ENCODE measurements around the gene CORO2A.
"Not testable (repeated sequence)": the region's sequence is repeated elsewhere in the genome, so short reads cannot be mapped to it uniquely, and the experiment has no call there.

Gene CORO2A

DNA sequence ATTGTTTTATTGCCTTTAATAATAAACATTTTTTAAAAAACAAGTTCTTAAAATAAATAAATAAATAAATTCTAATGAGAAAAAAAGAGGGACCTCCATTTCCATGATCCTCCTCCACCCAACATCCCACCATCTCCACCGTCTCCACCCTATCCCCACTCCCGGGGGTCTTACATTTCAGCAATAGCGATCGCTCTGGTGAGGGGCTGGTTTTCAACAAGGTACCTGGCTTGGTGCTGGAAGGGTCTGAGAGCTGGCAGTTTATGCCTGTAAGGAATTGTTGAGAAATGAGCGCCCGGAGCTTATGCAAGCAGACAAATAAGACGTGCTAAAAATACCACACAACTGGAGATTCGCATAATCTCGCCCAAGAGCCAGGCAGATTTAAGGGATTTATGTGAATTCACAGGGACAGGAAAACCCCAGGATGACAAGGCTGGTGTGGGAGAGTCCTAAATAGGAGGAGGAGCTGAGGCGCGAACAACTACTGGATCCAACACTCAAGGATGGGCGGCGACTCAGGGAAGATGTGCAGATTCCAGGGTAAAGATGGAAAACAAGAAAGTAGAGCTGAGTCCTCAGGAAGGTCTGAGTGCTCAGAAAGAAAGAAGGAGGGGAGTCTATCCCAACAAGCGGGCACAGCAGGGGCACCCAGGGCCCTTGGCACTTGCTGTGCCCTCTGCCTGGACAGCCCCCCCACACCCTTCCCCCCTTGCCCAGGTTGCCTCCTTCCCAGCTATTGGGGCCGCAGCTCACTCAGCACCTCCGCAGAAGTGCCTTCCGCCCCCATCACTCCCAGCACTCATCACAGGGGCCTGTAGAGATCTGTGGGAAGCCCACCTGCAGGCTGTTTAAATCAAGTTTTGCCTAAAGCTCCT, 100.5 kb downstream of the CORO2A start:
- Histone ChIP-seq H3K9ac (ENCODE audit: low read length) (peak overlapping the region; percentile 36), H3K27me3 (ENCODE audit: control insufficient read depth in 1 of 2, insufficient read depth in 1 of 2, low read length in 2 of 2) (peaks cover 0 to 9% of the 10 kb centered on the region in 2 experiments), H3K27ac (ENCODE audit: low read length, poor library complexity, severe bottlenecking) (no peak overlapping the region), H3K36me3 (ENCODE audit: control insufficient read depth in 1 of 2, insufficient read depth in 2 of 2, low read depth in 1 of 2, low read length in 2 of 2) (peaks cover 0 to 6% of the 10 kb centered on the region in 2 experiments), H4K8ac (ENCODE audit: low read length) (peak overlapping the region; percentile 20), H2BK5ac (ENCODE audit: low read depth, low read length, poor library complexity, severe bottlenecking) (no peak overlapping the region), H2BK12ac (ENCODE audit: low read length in 2 of 2) (no peak overlapping the region), H3K4me2 (ENCODE audit: low read length, poor library complexity, severe bottlenecking) (no peak overlapping the region), H2BK15ac (ENCODE audit: low read depth, poor library complexity, severe bottlenecking) (no peak overlapping the region), H3K23ac (ENCODE audit: low read length in 2 of 2) (no peak overlapping the region), H3K4me3 (ENCODE audit: insufficient read depth in 1 of 2, low read depth in 1 of 2, low read length in 2 of 2) (peak overlapping the region in 1 of 2 experiments; percentile 50), H3K9me3 (ENCODE audit: control insufficient read depth, low read length) (no peaks in the 10 kb centered on the region), H2AFZ (ENCODE audit: low read depth, low read length) (no peak overlapping the region), H4K91ac (ENCODE audit: low read length) (no peak overlapping the region), H2BK120ac (ENCODE audit: low read depth, low read length) (no peak overlapping the region), H3K18ac (ENCODE audit: low read depth in 1 of 2, low read length in 2 of 2) (no peak overlapping the region), H3K14ac (ENCODE audit: low read length in 2 of 2) (no peak overlapping the region), H3K4me1 (ENCODE audit: control insufficient read depth, insufficient read depth, low read depth, low read length) (peaks cover 12% of the 10 kb centered on the region), H3K4ac (ENCODE audit: low read depth in 1 of 2, low read length in 2 of 2) (no peak overlapping the region), H3K79me1 (replicated peaks; ENCODE audit: low read length, poor library complexity, severe bottlenecking) (no peaks in the 10 kb centered on the region), H2AK5ac (ENCODE audit: low read length, severe bottlenecking) (no peak overlapping the region)
- DNase-seq = peak; percentile 65
- WGBS = 59% methylated on average over 15 of the region's 17 CpGs

GRCh38 chr9:98090674-98091073, 101.8 kb downstream of the CORO2A start:
- not testable (repeated sequence) for H2AFZ ChIP-seq (ENCODE audit: low read depth, low read length); H2AK5ac ChIP-seq (ENCODE audit: low read length, severe bottlenecking); H2BK12ac ChIP-seq (ENCODE audit: low read length in 2 of 2); H3K79me1 ChIP-seq (replicated peaks; ENCODE audit: low read length, poor library complexity, severe bottlenecking); DNase-seq; H3K18ac ChIP-seq (ENCODE audit: low read depth in 1 of 2, low read length in 2 of 2); H3K36me3 ChIP-seq (ENCODE audit: control insufficient read depth in 1 of 2, insufficient read depth in 2 of 2, low read depth in 1 of 2, low read length in 2 of 2); H3K9ac ChIP-seq (ENCODE audit: low read length); H3K14ac ChIP-seq (ENCODE audit: low read length in 2 of 2); H3K27ac ChIP-seq (ENCODE audit: low read length, poor library complexity, severe bottlenecking); H3K27me3 ChIP-seq (ENCODE audit: control insufficient read depth in 1 of 2, insufficient read depth in 1 of 2, low read length in 2 of 2); H3K4me3 ChIP-seq (ENCODE audit: insufficient read depth in 1 of 2, low read depth in 1 of 2, low read length in 2 of 2); H2BK15ac ChIP-seq (ENCODE audit: low read depth, poor library complexity, severe bottlenecking); H3K4me2 ChIP-seq (ENCODE audit: low read length, poor library complexity, severe bottlenecking); H2BK5ac ChIP-seq (ENCODE audit: low read depth, low read length, poor library complexity, severe bottlenecking); H4K91ac ChIP-seq (ENCODE audit: low read length); H3K23ac ChIP-seq (ENCODE audit: low read length in 2 of 2); H3K4ac ChIP-seq (ENCODE audit: low read depth in 1 of 2, low read length in 2 of 2); H3K9me3 ChIP-seq (ENCODE audit: control insufficient read depth, low read length); H2BK120ac ChIP-seq (ENCODE audit: low read depth, low read length); H4K8ac ChIP-seq (ENCODE audit: low read length)
- H3K4me1 ChIP-seq (ENCODE audit: control insufficient read depth, insufficient read depth, low read depth, low read length) = peaks cover 12% of the 10 kb centered on the region
- 61% methylated on average over 3 of the region's 3 CpGs for WGBS

DNA sequence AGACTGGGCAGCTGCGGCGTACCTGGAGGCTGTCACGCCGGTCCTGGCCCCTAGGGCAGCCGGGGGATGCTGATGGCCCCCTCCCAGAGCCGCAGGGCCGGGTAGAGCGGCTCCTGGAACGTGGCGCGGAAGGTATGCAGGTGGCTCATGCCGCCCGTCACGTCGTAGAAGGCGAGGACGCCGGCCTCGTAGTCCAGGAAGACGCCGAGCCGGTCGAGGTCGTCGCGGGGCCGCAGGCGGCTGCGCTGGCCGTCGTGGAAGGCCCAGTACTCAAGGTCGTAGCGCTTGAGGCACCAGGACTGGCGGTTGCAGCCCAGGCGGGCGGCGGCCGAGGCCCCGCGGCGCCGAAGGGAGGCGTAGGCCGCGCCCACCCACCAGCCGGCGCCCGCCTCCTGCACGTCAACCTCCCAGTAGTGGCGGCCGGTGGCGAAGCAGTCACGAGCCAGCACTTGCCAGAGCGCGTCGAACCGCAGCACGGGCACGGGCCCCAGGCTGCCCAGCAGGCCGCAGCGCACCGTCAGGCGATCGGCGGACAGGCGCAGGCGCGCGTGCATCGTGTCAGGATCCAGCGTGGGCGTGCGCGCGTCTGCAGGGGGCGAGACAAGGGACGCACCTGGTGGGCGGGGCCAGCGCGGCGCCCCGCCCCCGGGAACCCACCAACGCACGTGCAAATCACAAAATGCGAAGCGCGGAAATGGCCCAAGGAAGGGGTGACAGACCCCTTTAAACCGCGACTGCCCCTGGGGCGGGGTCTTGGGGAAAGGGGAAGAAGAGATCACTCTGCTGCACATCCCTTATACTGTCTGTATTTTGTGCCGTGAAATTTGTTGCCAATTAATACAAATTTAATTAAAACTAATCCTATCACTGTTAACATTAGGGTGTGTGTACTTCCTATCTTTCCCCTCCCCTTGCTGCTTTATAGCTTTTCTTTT, 104.8 kb downstream of the CORO2A start:
- H3K4me2 ChIP-seq (ENCODE audit: low read length, poor library complexity, severe bottlenecking) = peak overlapping the region; percentile 71
- no peak overlapping the region for H3K4ac ChIP-seq (ENCODE audit: low read depth in 1 of 2, low read length in 2 of 2)
- H3K23ac ChIP-seq (ENCODE audit: low read length in 2 of 2) = no peak overlapping the region
- peak; percentile 36 for DNase-seq
- peak overlapping the region; percentile 5 for H2BK15ac ChIP-seq (ENCODE audit: low read depth, poor library complexity, severe bottlenecking)
- H3K4me3 ChIP-seq (ENCODE audit: insufficient read depth in 1 of 2, low read depth in 1 of 2, low read length in 2 of 2) = peak overlapping the region; percentile 54 to 65
- peak overlapping the region in 1 of 2 experiments; percentile 31 for H3K14ac ChIP-seq (ENCODE audit: low read length in 2 of 2)
- peak overlapping the region in 1 of 2 experiments; percentile 25 for H2BK12ac ChIP-seq (ENCODE audit: low read length in 2 of 2)
- peaks cover 0 to 9% of the 10 kb centered on the region in 2 experiments for H3K27me3 ChIP-seq (ENCODE audit: control insufficient read depth in 1 of 2, insufficient read depth in 1 of 2, low read length in 2 of 2)
- 69% methylated on average over 76 of the region's 92 CpGs for WGBS
- no peaks in the 10 kb centered on the region for H3K9me3 ChIP-seq (ENCODE audit: control insufficient read depth, low read length)
- peaks cover 10% of the 10 kb centered on the region for H3K4me1 ChIP-seq (ENCODE audit: control insufficient read depth, insufficient read depth, low read depth, low read length)
- peak overlapping the region; percentile 36 for H2AFZ ChIP-seq (ENCODE audit: low read depth, low read length)
- H2AK5ac ChIP-seq (ENCODE audit: low read length, severe bottlenecking) = no peak overlapping the region
- peak overlapping the region; percentile 82 for H4K8ac ChIP-seq (ENCODE audit: low read length)
- no peak overlapping the region for H2BK120ac ChIP-seq (ENCODE audit: low read depth, low read length)
- no peak overlapping the region for H3K27ac ChIP-seq (ENCODE audit: low read length, poor library complexity, severe bottlenecking)
- peaks cover 20 to 23% of the 10 kb centered on the region in 2 experiments for H3K36me3 ChIP-seq (ENCODE audit: control insufficient read depth in 1 of 2, insufficient read depth in 2 of 2, low read depth in 1 of 2, low read length in 2 of 2)
- peak overlapping the region; percentile 75 for H4K91ac ChIP-seq (ENCODE audit: low read length)
- peak overlapping the region; percentile 64 for H3K9ac ChIP-seq (ENCODE audit: low read length)
- H3K18ac ChIP-seq (ENCODE audit: low read depth in 1 of 2, low read length in 2 of 2) = peak overlapping the region in 1 of 2 experiments; percentile 37
- H3K79me1 ChIP-seq (replicated peaks; ENCODE audit: low read length, poor library complexity, severe bottlenecking) = no peaks in the 10 kb centered on the region
- no peak overlapping the region for H2BK5ac ChIP-seq (ENCODE audit: low read depth, low read length, poor library complexity, severe bottlenecking)

GRCh38 chr9:98086461-98086860, 106.0 kb downstream of the CORO2A start:
- Histone ChIP-seq H3K23ac (ENCODE audit: low read length in 2 of 2) (no peak overlapping the region), H3K27me3 (ENCODE audit: control insufficient read depth in 1 of 2, insufficient read depth in 1 of 2, low read length in 2 of 2) (peaks cover 0 to 3% of the 10 kb centered on the region in 2 experiments), H3K18ac (ENCODE audit: low read depth in 1 of 2, low read length in 2 of 2) (no peak overlapping the region), H3K36me3 (ENCODE audit: control insufficient read depth in 1 of 2, insufficient read depth in 2 of 2, low read depth in 1 of 2, low read length in 2 of 2) (peaks cover 24 to 35% of the 10 kb centered on the region in 2 experiments), H3K4me3 (ENCODE audit: insufficient read depth in 1 of 2, low read depth in 1 of 2, low read length in 2 of 2) (no peak overlapping the region), H2AK5ac (ENCODE audit: low read length, severe bottlenecking) (no peak overlapping the region), H3K4ac (ENCODE audit: low read depth in 1 of 2, low read length in 2 of 2) (no peak overlapping the region), H3K14ac (ENCODE audit: low read length in 2 of 2) (no peak overlapping the region), H3K4me2 (ENCODE audit: low read length, poor library complexity, severe bottlenecking) (no peak overlapping the region), H3K4me1 (ENCODE audit: control insufficient read depth, insufficient read depth, low read depth, low read length) (peaks cover 10% of the 10 kb centered on the region), H2BK5ac (ENCODE audit: low read depth, low read length, poor library complexity, severe bottlenecking) (no peak overlapping the region), H2AFZ (ENCODE audit: low read depth, low read length) (no peak overlapping the region), H3K79me1 (replicated peaks; ENCODE audit: low read length, poor library complexity, severe bottlenecking) (no peaks in the 10 kb centered on the region), H4K91ac (ENCODE audit: low read length) (no peak overlapping the region), H3K9me3 (ENCODE audit: control insufficient read depth, low read length) (no peaks in the 10 kb centered on the region), H2BK15ac (ENCODE audit: low read depth, poor library complexity, severe bottlenecking) (no peak overlapping the region), H3K27ac (ENCODE audit: low read length, poor library complexity, severe bottlenecking) (no peak overlapping the region), H4K8ac (ENCODE audit: low read length) (no peak overlapping the region), H2BK12ac (ENCODE audit: low read length in 2 of 2) (no peak overlapping the region), H2BK120ac (ENCODE audit: low read depth, low read length) (no peak overlapping the region), H3K9ac (ENCODE audit: low read length) (no peak overlapping the region)
- 97% methylated on average over 4 of the region's 4 CpGs for WGBS
- DNase-seq = no peak

All from mesenchymal stem cell (in vitro differentiated cells and primary cell).